ENCODE measurements around the gene KBTBD8. TPM values are rescaled to one million over a fixed set of nuclear protein-coding genes. Genes with fewer than 3 reads are reported as not detected.
A peak's percentile ranks its signal among the peaks of the same experiment; 100 is the strongest.

Gene KBTBD8, protein sequence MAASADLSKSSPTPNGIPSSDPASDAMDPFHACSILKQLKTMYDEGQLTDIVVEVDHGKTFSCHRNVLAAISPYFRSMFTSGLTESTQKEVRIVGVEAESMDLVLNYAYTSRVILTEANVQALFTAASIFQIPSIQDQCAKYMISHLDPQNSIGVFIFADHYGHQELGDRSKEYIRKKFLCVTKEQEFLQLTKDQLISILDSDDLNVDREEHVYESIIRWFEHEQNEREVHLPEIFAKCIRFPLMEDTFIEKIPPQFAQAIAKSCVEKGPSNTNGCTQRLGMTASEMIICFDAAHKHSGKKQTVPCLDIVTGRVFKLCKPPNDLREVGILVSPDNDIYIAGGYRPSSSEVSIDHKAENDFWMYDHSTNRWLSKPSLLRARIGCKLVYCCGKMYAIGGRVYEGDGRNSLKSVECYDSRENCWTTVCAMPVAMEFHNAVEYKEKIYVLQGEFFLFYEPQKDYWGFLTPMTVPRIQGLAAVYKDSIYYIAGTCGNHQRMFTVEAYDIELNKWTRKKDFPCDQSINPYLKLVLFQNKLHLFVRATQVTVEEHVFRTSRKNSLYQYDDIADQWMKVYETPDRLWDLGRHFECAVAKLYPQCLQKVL
- total RNA-seq (1 to 10 TPM; 4.8 to 5.0 TPM), polyA plus RNA-seq (1 to 10 TPM in 1 of 2 donors, under 1 TPM in 1; 0.94 to 1.3 TPM)
- long read RNA-seq, donor 1, result 0 reads
- long read RNA-seq, donor 2, result 0 reads
- long read RNA-seq, donor 3, result 0 reads
- long read RNA-seq, donor 4, result 0 reads
- long read RNA-seq, donor 5, partial matches to known transcripts, result 0 of 1 reads
- long read RNA-seq, donor 5, other reads (novel, unspliced or antisense), result 0 of 1 reads

DNA sequence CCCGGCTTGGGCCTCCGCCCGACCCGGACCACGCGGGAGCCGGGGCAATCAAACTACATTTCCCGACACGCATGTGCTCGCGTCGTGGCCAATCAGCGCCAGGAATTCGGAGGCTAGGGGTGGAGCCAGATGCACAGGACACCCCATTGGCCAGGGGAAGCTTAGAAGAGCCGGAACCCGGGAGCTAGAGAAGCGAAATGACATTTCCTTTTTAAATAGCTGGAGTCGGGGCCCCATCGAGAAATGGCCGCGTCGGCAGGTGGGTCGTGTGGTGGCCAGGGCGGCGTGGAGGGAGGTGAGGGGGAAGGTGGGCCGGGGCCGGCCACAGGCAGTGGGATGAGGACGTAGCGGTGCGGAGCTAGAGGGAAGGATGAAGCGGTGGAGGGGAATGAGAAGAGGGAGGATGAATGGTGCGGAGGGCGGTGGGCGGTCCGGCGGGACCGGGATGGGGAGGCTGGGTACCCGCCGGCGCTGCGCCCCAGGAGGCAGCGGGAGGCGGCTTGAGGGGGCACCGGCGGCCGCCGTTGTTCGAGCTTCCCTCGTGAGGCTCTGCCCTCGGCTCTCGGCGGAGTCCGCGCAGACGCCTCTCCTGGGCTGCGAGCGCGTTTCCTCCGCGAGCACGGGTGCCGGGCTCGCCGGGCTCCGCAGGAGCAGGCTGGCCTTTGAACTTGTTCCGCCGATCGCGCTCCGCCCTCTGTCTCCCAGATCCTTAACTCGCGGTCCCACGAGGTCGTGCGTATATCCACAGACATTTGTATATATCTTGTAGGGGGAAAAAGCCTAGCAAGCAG lies at the start of gene KBTBD8:
Gene KBTBD8 (plus strand): TSS at position 195 of the 791 bp plus-strand sequence. CDS start 49 bp downstream, at position 244.
- peak; percentile 97 for ATAC-seq (ENCODE audit: insufficient read depth, low FRiP score)
- Histone ChIP-seq H3K9me3 (ENCODE audit: control insufficient read depth in 4 of 4, insufficient read depth in 3 of 4, low read length in 3 of 4) (no peaks in the 10 kb centered on the region), H3K36me3 (ENCODE audit: control insufficient read depth in 4 of 4, insufficient read depth in 4 of 4, low read length in 4 of 4) (peaks cover 0 to 1% (median 0%) of the 10 kb centered on the region in 4 donors), H3K27me3 (ENCODE audit: control insufficient read depth in 3 of 3, insufficient read depth in 3 of 3, low read length in 2 of 3) (peaks cover 0 to 22% (median 13%) of the 10 kb centered on the region in 3 donors), H3K9ac (ENCODE audit: insufficient read depth in 1 of 2, low read length in 2 of 2) (no peak within 1 kb of the TSS), H3K27ac (ENCODE audit: low read depth in 1 of 2, low read length in 1 of 2) (peak within 1 kb of the TSS; percentile 59 to 77), H3K4me3 (peak within 1 kb of the TSS; percentile 70), H3K4me1 (ENCODE audit: control insufficient read depth in 5 of 5, insufficient read depth in 5 of 5, low read length in 5 of 5) (peaks cover 0 to 9% (median 3%) of the 10 kb centered on the region in 5 donors)
- DNase-seq, result peak; percentile 99
- TF ChIP-seq, protein P1, sequence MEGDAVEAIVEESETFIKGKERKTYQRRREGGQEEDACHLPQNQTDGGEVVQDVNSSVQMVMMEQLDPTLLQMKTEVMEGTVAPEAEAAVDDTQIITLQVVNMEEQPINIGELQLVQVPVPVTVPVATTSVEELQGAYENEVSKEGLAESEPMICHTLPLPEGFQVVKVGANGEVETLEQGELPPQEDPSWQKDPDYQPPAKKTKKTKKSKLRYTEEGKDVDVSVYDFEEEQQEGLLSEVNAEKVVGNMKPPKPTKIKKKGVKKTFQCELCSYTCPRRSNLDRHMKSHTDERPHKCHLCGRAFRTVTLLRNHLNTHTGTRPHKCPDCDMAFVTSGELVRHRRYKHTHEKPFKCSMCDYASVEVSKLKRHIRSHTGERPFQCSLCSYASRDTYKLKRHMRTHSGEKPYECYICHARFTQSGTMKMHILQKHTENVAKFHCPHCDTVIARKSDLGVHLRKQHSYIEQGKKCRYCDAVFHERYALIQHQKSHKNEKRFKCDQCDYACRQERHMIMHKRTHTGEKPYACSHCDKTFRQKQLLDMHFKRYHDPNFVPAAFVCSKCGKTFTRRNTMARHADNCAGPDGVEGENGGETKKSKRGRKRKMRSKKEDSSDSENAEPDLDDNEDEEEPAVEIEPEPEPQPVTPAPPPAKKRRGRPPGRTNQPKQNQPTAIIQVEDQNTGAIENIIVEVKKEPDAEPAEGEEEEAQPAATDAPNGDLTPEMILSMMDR (IDR thresholded peaks at IDR 0.05; ENCODE audit: control extremely low read depth, extremely low read depth), result no peak
- WGBS, 2 donors, result 0% methylated on average over 74 to 75 of the region's 75 CpGs

GRCh38 chr3:66948838-66949237 lies 49.3 kb upstream of the KBTBD8 start:
- TF ChIP-seq, protein P1 (IDR thresholded peaks at IDR 0.05; ENCODE audit: control extremely low read depth, extremely low read depth), result no peak
- DNase-seq (no peak), ATAC-seq (ENCODE audit: insufficient read depth, low FRiP score) (no peak)
- 69 to 89% methylated on average over 2 of the region's 2 CpGs for WGBS, 2 donors
- no peak overlapping the region for H3K9ac ChIP-seq (ENCODE audit: insufficient read depth in 1 of 2, low read length in 2 of 2)
- no peaks in the 10 kb centered on the region for H3K27me3 ChIP-seq (ENCODE audit: control insufficient read depth in 3 of 3, insufficient read depth in 3 of 3, low read length in 2 of 3)
- no peaks in the 10 kb centered on the region for H3K4me1 ChIP-seq (ENCODE audit: control insufficient read depth in 5 of 5, insufficient read depth in 5 of 5, low read length in 5 of 5)
- H3K27ac ChIP-seq (ENCODE audit: low read depth in 1 of 2, low read length in 1 of 2), result no peak overlapping the region
- H3K36me3 ChIP-seq (ENCODE audit: control insufficient read depth in 4 of 4, insufficient read depth in 4 of 4, low read length in 4 of 4), result no peaks in the 10 kb centered on the region
- no peak overlapping the region for H3K4me3 ChIP-seq
- no peaks in the 10 kb centered on the region for H3K9me3 ChIP-seq (ENCODE audit: control insufficient read depth in 4 of 4, insufficient read depth in 3 of 4, low read length in 3 of 4)

- H3K4me3 ChIP-seq, result no peak overlapping the region
- H3K9me3 ChIP-seq (ENCODE audit: control insufficient read depth in 4 of 4, insufficient read depth in 3 of 4, low read length in 3 of 4), result no peaks in the 10 kb centered on the region
- H3K9ac ChIP-seq (ENCODE audit: insufficient read depth in 1 of 2, low read length in 2 of 2), result no peak overlapping the region
- H3K36me3 ChIP-seq (ENCODE audit: control insufficient read depth in 4 of 4, insufficient read depth in 4 of 4, low read length in 4 of 4), result no peaks in the 10 kb centered on the region
- TF ChIP-seq, protein P1 (IDR thresholded peaks at IDR 0.05; ENCODE audit: control extremely low read depth, extremely low read depth), result no peak
- no peaks in the 10 kb centered on the region for H3K4me1 ChIP-seq (ENCODE audit: control insufficient read depth in 5 of 5, insufficient read depth in 5 of 5, low read length in 5 of 5)
- no peak for ATAC-seq (ENCODE audit: insufficient read depth, low FRiP score)
- no peaks in the 10 kb centered on the region for H3K27me3 ChIP-seq (ENCODE audit: control insufficient read depth in 3 of 3, insufficient read depth in 3 of 3, low read length in 2 of 3)
- DNase-seq, result no peak
- 74 to 85% methylated on average over 3 of the region's 3 CpGs for WGBS, 2 donors
- H3K27ac ChIP-seq (ENCODE audit: low read depth in 1 of 2, low read length in 1 of 2), result no peak overlapping the region
Observed at GRCh38 chr3:66949898-66950297, 48.2 kb upstream of the KBTBD8 start.
